K562 (cell line): ENCODE results near the gene GLIS1. TPM values are rescaled to one million over a fixed set of nuclear protein-coding genes. Genes with fewer than 3 reads are reported as not detected.

Source experiments
- ATAC-seq: fragments of 200-7000 bp; cut with Tn5 transposase; 3 replicates; pipeline ENCODE4 v1.9.1; 2020; ENCODE audit warnings: moderate library complexity
- BruUV-seq: library from RNA; stranded (reverse); fragments of 400-500 nt; replicated peaks from 2 replicates; lab custom pipeline; 2021; lab: Mats Ljungman, UMichigan
- CTCF ChIA-PET: fragments of 300-600 bp; formaldehyde crosslinking; extraction: SDS; loops from one replicate; lab custom pipeline; 2021; ENCODE audit warnings: low intra/inter-chr PET ratio; lab: Yijun Ruan, JAX
- POLR2A ChIA-PET: fragments of 300-600, 350-650 bp; sonication (Branson Sonifier 250); formaldehyde crosslinking; extraction: SDS; loops from one replicate; lab custom pipeline; 2021; ENCODE audit warnings: antibody characterized with exemption, inconsistent platforms; lab: Yijun Ruan, JAX
- DNase-seq, 4 experiments: peaks; one replicate each; pipeline versions ENCODE4 v3.0.0 to v3.0.0-alpha.2; 2011 to 2018; ENCODE audit warnings: low spot score in 3 of 4, mixed read lengths in 3 of 4; ENCODE audit errors: extremely low read depth in 1 of 4
- FAIRE-seq: peaks from 2 replicates; lab custom pipeline; 2011; peaks lifted over from hg19 to GRCh38; lab: Jason Lieb, UNC
- H2AFZ ChIP-seq: 2 replicates; pipeline ENCODE4 v1.6.0; 2011; ENCODE audit warnings: low read depth, low read length, control low read depth, inconsistent platforms
- H3K27ac ChIP-seq: fragments of 200-600 bp; 3 replicates; pipeline ENCODE4 v1.8.0; 2011; ENCODE audit warnings: low read depth, mild to moderate bottlenecking, control low read depth, inconsistent platforms, low read length, moderate library complexity, mixed read lengths; ENCODE audit errors: extremely low read depth
- H3K27me3 ChIP-seq, 2 experiments: fragments of 300-600 bp in 1 of 2; 2 replicates in 1 of 2; 3 replicates in 1 of 2; pipeline versions ENCODE4 v1.6.0 to v1.8.0; 2011; ENCODE audit warnings: inconsistent platforms in 2 of 2, low read length in 2 of 2, mild to moderate bottlenecking in 1 of 2, mixed read lengths in 1 of 2, moderate library complexity in 1 of 2; ENCODE audit not compliant: control insufficient read depth in 2 of 2, insufficient read depth in 2 of 2
- H3K36me3 ChIP-seq: fragments of 300-600 bp; 3 replicates; pipeline ENCODE4 v1.8.0; 2011; ENCODE audit warnings: mild to moderate bottlenecking, low read length, inconsistent platforms; ENCODE audit not compliant: control insufficient read depth, insufficient read depth
- H3K4me1 ChIP-seq, 2 experiments: fragments of 200-600 bp in 1 of 2; replicated peaks in 1 of 2; 2 replicates in 1 of 2; 3 replicates in 1 of 2; pipeline versions ENCODE4 v1.5.1 to v1.8.0; 2011; ENCODE audit warnings: inconsistent platforms in 2 of 2, low read length in 2 of 2, mild to moderate bottlenecking in 1 of 2, mixed read lengths in 1 of 2, moderate library complexity in 1 of 2; ENCODE audit not compliant: control insufficient read depth in 2 of 2, insufficient read depth in 2 of 2
- H3K4me2 ChIP-seq: 2 replicates; pipeline ENCODE4 v1.6.1; 2011; ENCODE audit warnings: low read length, control low read depth, inconsistent platforms, mixed read lengths; ENCODE audit not compliant: insufficient read depth
- H3K4me3 ChIP-seq: fragments of 200-600 bp; sonication (generic), shearing (Covaris generic); 2 replicates; pipeline ENCODE4 v1.5.1; 2016; ENCODE audit warnings: control low read depth, inconsistent platforms
- H3K79me2 ChIP-seq: fragments of 200-600 bp; 3 replicates; pipeline ENCODE4 v1.8.0; 2011; ENCODE audit warnings: low read length, inconsistent platforms; ENCODE audit not compliant: control insufficient read depth, insufficient read depth
- H3K9ac ChIP-seq, 2 experiments: 2 replicates each; pipeline versions ENCODE4 v1.6.0 to v1.6.1; 2011; ENCODE audit warnings: low read depth in 2 of 2, low read length in 2 of 2, control low read depth in 1 of 2, inconsistent platforms in 1 of 2, mild to moderate bottlenecking in 1 of 2, mixed read lengths in 1 of 2; ENCODE audit not compliant: insufficient read depth in 1 of 2
- H3K9me1 ChIP-seq: one replicate; pipeline ENCODE4 v1.6.0; 2011; ENCODE audit warnings: inconsistent platforms, mild to moderate bottlenecking, low read length, moderate library complexity; ENCODE audit not compliant: control insufficient read depth, insufficient read depth
- H3K9me3 ChIP-seq: replicated peaks from 2 replicates; pipeline ENCODE4 v1.5.1; 2011; ENCODE audit warnings: low read depth, low read length, inconsistent platforms; ENCODE audit not compliant: control insufficient read depth, insufficient read depth
- H4K20me1 ChIP-seq: replicated peaks from 2 replicates; pipeline ENCODE4 v1.6.1; 2011; ENCODE audit warnings: low read length, inconsistent platforms, mixed read lengths; ENCODE audit not compliant: control insufficient read depth, insufficient read depth
- SLC30A9 ChIP-seq: fragments of 250-450 bp; sonication (Bioruptor Pico); IDR thresholded peaks from 2 replicates; pipeline ENCODE4 v1.8.0; 2022; ENCODE audit warnings: mild to moderate bottlenecking, moderate library complexity
- ZFP1 ChIP-seq: fragments of 450-650 bp; formaldehyde crosslinking; IDR thresholded peaks from 2 replicates; pipeline ENCODE4 v1.4.0; 2020; ENCODE audit warnings: mild to moderate bottlenecking, mixed read lengths
- ZNF197 ChIP-seq: fragments of 200-800 bp; sonication (Bioruptor generic); IDR thresholded peaks from 2 replicates; pipeline ENCODE4 v1.6.1; 2016; ENCODE audit warnings: low read depth, missing genetic modification characterization, missing compliant biosample characterization
- ZNF561 ChIP-seq: fragments of 450-650 bp; formaldehyde crosslinking; conservative IDR thresholded peaks from 2 replicates; pipeline ENCODE4 v1.4.0; 2020; ENCODE audit warnings: mild to moderate bottlenecking, moderate library complexity
- WGBS: fragments of 100-300 bp; shearing (Covaris generic); methylation state at CpG from one replicate; pipeline ENCODE4 v1.1.6; 2016; ENCODE audit warnings: low coverage, mixed read lengths; ENCODE audit not compliant: insufficient coverage; ENCODE audit errors: missing lambda C conversion rate; 5-methylcytosine and 5-hydroxymethylcytosine counted together
- in situ Hi-C: fragments of 300-500 bp; cut with MboI; formaldehyde crosslinking; loops from 4 replicates; pipeline ENCODE4 v1.15.0; 2018; ENCODE audit warnings: inconsistent platforms, mixed read lengths
- intact Hi-C: fragments of 100-400 bp; cut with micrococcal nuclease; formaldehyde crosslinking; loops from 2 replicates; pipeline ENCODE4 v1.14.2; 2022
- polyA plus RNA-seq, 8 experiments: library from polyadenylated mRNA; depleted of rRNA in 4 of 8; stranded (reverse) in 5 of 8; unstranded in 3 of 8; fragments of >200 nt; fragmentation: Nextera tagmentation in 2 of 8; fragmentation: Illumina TruSeq in 1 of 8; extraction: Ambion mirVana in 2 of 8; extraction: Trizol in 1 of 8; gene quantifications; 2 replicates each; pipeline versions ENCODE4 v1.2.1 to v1.2.3, GENCODE V29; 2011 to 2014; ENCODE audit warnings: inconsistent platforms in 1 of 8, missing spikeins in 1 of 8
- total RNA-seq, 7 experiments: library from RNA; depleted of rRNA in 6 of 7; stranded (reverse); fragments of >200 nt in 6 of 7; fragmentation: Illumina TruSeq in 2 of 7; extraction: Trizol in 2 of 7; gene quantifications; 2 replicates each; pipeline versions ENCODE4 v1.2.1 to v1.2.3, GENCODE V29; 2011 to 2021; ENCODE audit warnings: low replicate concordance in 1 of 7
- TF ChIP-seq, protein P1 (sequence below): fragments of 200-800 bp; sonication (Bioruptor generic); IDR thresholded peaks from 2 replicates; pipeline ENCODE4 v1.6.1; 2017; ENCODE audit warnings: missing genetic modification characterization, missing compliant biosample characterization
- TF ChIP-seq, protein P2 (sequence below): fragments of 250-450 bp; sonication (Bioruptor Pico); IDR thresholded peaks from 2 replicates; pipeline ENCODE4 v1.4.0; 2020; ENCODE audit warnings: mild to moderate bottlenecking, moderate library complexity
- TF ChIP-seq, protein P3 (sequence below): sonication (generic); formaldehyde crosslinking; IDR thresholded peaks from 2 replicates; pipeline ENCODE4 v1.8.0; 2022; ENCODE audit warnings: mild to moderate bottlenecking, missing genetic modification reagents

Gene GLIS1
- total and polyA plus RNA-seq, 9 of the 15 experiments (the other 6 are each of a cell fraction or from before 2014, with no cell fraction given), result not detected

DNA sequence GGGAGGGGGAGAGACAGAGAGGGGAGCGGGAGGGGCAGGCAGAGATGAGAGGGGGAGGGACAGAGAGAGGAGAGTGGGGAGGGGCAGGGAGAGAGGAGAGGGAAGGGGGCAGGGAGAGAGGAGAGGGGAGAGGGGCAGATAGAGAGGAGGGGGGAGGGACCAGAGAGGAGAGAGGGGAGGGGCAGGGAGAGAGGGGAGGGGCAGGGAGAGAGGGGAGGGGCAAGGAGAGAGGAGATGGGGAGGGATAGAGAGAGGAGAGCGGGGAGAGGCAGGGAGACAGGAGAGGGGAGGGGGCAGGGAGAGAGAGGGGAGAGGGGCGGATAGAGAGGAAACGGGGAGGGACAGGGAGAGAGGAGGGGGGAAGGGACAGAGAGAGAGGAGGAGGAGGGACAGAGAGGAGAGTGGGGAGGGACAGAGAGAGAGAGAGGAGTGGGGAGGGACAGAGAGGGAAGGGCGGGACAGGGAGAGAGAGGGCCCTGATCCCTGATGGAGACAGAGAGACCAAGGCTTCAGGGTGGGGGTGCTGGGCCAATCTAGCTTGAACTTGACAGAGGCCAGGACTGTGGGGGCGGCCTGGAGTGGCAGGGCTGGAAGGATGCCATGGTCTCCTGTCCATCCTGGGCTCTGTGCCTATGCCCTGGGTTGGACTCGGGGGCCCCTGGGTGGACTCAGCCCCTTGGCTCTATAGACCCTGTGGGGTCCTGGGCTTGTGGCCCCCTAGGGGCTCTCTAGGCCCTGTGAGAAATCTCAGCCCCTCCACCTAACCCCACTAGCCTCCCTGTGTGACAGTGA lies 236.1 kb downstream of the GLIS1 start:
- Histone ChIP-seq H3K9me1 (peaks cover 4% of the 10 kb centered on the region), H4K20me1 (peaks cover 8% of the 10 kb centered on the region), H3K36me3 (no peaks in the 10 kb centered on the region), H3K4me3 (no peak overlapping the region), H3K4me2 (no peak overlapping the region), H3K27ac (no peak overlapping the region), H3K79me2 (no peaks in the 10 kb centered on the region), H3K4me1 (peaks cover 0 to 16% of the 10 kb centered on the region in 2 experiments; a peak in 1 of 5 replicates), H3K9ac (no peak overlapping the region), H3K9me3 (no peaks in the 10 kb centered on the region), H3K27me3 (peaks cover 50 to 79% of the 10 kb centered on the region in 2 experiments), H2AFZ (no peak overlapping the region)
- WGBS, result 4% methylated on average over 2 of the region's 7 CpGs
- TF ChIP-seq SLC30A9 (CRISPR knock-in tag) (no peak), ZNF561 (CRISPR knock-in tag) (no peak), ZFP1 (no peak), ZNF197 (CRISPR knock-in tag) (no peak)
- TF ChIP-seq, protein P1, sequence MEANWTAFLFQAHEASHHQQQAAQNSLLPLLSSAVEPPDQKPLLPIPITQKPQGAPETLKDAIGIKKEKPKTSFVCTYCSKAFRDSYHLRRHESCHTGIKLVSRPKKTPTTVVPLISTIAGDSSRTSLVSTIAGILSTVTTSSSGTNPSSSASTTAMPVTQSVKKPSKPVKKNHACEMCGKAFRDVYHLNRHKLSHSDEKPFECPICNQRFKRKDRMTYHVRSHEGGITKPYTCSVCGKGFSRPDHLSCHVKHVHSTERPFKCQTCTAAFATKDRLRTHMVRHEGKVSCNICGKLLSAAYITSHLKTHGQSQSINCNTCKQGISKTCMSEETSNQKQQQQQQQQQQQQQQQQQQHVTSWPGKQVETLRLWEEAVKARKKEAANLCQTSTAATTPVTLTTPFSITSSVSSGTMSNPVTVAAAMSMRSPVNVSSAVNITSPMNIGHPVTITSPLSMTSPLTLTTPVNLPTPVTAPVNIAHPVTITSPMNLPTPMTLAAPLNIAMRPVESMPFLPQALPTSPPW (CRISPR knock-in tag), result 0 out of 2 replicates have a peak, but pooled peaks have one; percentile 14
- TF ChIP-seq, protein P2, sequence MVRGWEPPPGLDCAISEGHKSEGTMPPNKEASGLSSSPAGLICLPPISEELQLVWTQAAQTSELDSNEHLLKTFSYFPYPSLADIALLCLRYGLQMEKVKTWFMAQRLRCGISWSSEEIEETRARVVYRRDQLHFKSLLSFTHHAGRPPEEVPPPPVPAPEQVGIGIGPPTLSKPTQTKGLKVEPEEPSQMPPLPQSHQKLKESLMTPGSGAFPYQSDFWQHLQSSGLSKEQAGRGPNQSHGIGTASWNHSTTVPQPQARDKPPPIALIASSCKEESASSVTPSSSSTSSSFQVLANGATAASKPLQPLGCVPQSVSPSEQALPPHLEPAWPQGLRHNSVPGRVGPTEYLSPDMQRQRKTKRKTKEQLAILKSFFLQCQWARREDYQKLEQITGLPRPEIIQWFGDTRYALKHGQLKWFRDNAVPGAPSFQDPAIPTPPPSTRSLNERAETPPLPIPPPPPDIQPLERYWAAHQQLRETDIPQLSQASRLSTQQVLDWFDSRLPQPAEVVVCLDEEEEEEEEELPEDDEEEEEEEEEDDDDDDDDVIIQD, result no peak
- TF ChIP-seq, protein P3, sequence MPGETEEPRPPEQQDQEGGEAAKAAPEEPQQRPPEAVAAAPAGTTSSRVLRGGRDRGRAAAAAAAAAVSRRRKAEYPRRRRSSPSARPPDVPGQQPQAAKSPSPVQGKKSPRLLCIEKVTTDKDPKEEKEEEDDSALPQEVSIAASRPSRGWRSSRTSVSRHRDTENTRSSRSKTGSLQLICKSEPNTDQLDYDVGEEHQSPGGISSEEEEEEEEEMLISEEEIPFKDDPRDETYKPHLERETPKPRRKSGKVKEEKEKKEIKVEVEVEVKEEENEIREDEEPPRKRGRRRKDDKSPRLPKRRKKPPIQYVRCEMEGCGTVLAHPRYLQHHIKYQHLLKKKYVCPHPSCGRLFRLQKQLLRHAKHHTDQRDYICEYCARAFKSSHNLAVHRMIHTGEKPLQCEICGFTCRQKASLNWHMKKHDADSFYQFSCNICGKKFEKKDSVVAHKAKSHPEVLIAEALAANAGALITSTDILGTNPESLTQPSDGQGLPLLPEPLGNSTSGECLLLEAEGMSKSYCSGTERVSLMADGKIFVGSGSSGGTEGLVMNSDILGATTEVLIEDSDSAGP, result no peak
- POLR2A ChIA-PET, result no interaction called here
- intact Hi-C loops, result no loop called here
- peak; percentile 37 for ATAC-seq
- DNase-seq, result peak in 1 of 4 experiments; percentile 35
- CTCF ChIA-PET, result no interaction called here
- BruUV-seq, result no TSS peak
- no peak for FAIRE-seq
- in situ Hi-C loops, result no loop called here
